A549 (cell line): Measurements from ENCODE around the gene TRIM41. TPM values are rescaled to one million over a fixed set of nuclear protein-coding genes. Genes with fewer than 3 reads are reported as not detected.
"Not testable (repeated sequence)": the region's sequence is repeated elsewhere in the genome, so short reads cannot be mapped to it uniquely, and the experiment has no call there.

Experiments used
- ATAC-seq, 2 experiments: fragments of 200-7000 bp in 1 of 2; fragments of >200 bp in 1 of 2; cut with Nextera tagmentation in 1 of 2; cut with Tn5 transposase in 1 of 2; 3 replicates each; pipeline versions ENCODE4 v1.8.0 to v1.9.1; 2018 to 2020; ENCODE audit warnings: mild to moderate bottlenecking in 1 of 2, moderate library complexity in 1 of 2
- CTCF ChIA-PET: fragments of 300-600 bp; sonication (Branson Sonifier 250); formaldehyde crosslinking; extraction: SDS; loops from one replicate; lab custom pipeline; 2021; ENCODE audit warnings: antibody characterized with exemption, inconsistent platforms; lab: Yijun Ruan, JAX
- POLR2A ChIA-PET: fragments of 350-600 bp; formaldehyde crosslinking; extraction: SDS; loops from one replicate; lab custom pipeline; 2021; ENCODE audit warnings: antibody characterized with exemption, inconsistent platforms; lab: Yijun Ruan, JAX
- DNase-seq, 2 experiments: peaks; one replicate each; pipeline versions ENCODE4 v3.0.0 to v3.0.0-alpha.2; 2011 to 2016; ENCODE audit warnings: low read depth in 1 of 2, low spot score in 1 of 2
- FAIRE-seq: peaks from 2 replicates; lab custom pipeline; 2011; peaks lifted over from hg19 to GRCh38; lab: Jason Lieb, UNC
- H3K27ac ChIP-seq, 2 experiments: fragments of >200 bp; sonication (Bioruptor Twin); formaldehyde crosslinking; 3 replicates each; pipeline ENCODE4 v1.5.1; 2016 to 2017
- H3K4me1 ChIP-seq: fragments of >200 bp; sonication (Bioruptor Twin); formaldehyde crosslinking; 3 replicates; pipeline ENCODE4 v1.6.1; 2016
- H3K4me2 ChIP-seq: fragments of >200 bp; sonication (Bioruptor Twin); formaldehyde crosslinking; 3 replicates; pipeline ENCODE4 v1.6.1; 2016
- H3K4me3 ChIP-seq: fragments of >200 bp; sonication (Bioruptor Twin); formaldehyde crosslinking; 3 replicates; pipeline ENCODE4 v1.5.1; 2016
- H3K9me3 ChIP-seq: fragments of >200 bp; sonication (Bioruptor Twin); formaldehyde crosslinking; 3 replicates; pipeline ENCODE4 v1.6.1; 2016
- CBX2 ChIP-seq: fragments of 200-600 bp; sonication (generic); IDR thresholded peaks from 2 replicates; pipeline ENCODE4 v1.6.1; 2016; ENCODE audit warnings: low read depth, mild to moderate bottlenecking, borderline replicate concordance
- EHF ChIP-seq: fragments of 250-450 bp; sonication (Bioruptor Pico); IDR thresholded peaks from 2 replicates; pipeline ENCODE4 v1.5.0; 2020; ENCODE audit warnings: mild to moderate bottlenecking
- ESRRA ChIP-seq: fragments of 150-350 bp; IDR thresholded peaks from 2 replicates; pipeline ENCODE4 v1.6.1; 2014; ENCODE audit warnings: mild to moderate bottlenecking, low read length, borderline replicate concordance
- FOSL2 ChIP-seq, 2 experiments: fragments of 450-650 bp in 1 of 2; fragments of >200 bp in 1 of 2; sonication (Bioruptor Twin) in 1 of 2; formaldehyde crosslinking; IDR thresholded peaks; 2 replicates each; pipeline versions ENCODE4 v1.5.0 to v1.6.1; 2016 to 2020; ENCODE audit warnings: mild to moderate bottlenecking in 1 of 2, moderate library complexity in 1 of 2
- FOXS1 ChIP-seq: fragments of 250-450 bp; sonication (Bioruptor Pico); IDR thresholded peaks from 2 replicates; pipeline ENCODE4 v1.5.0; 2020; ENCODE audit warnings: mild to moderate bottlenecking, moderate library complexity
- HOXB13 ChIP-seq: fragments of 250-450 bp; sonication (Bioruptor Pico); IDR thresholded peaks from 2 replicates; pipeline ENCODE4 v1.5.0; 2020; ENCODE audit warnings: low read depth, mild to moderate bottlenecking, moderate library complexity
- HOXB5 ChIP-seq: fragments of 250-450 bp; sonication (Bioruptor Pico); IDR thresholded peaks from 2 replicates; pipeline ENCODE4 v1.5.0; 2020; ENCODE audit warnings: mild to moderate bottlenecking, moderate library complexity
- JUN ChIP-seq, 2 experiments: fragments of >200 bp; sonication (Bioruptor Twin); formaldehyde crosslinking; IDR thresholded peaks; 2 replicates in 1 of 2; 3 replicates in 1 of 2; pipeline ENCODE4 v1.6.1; 2016 to 2017
- MAZ ChIP-seq: fragments of 150-350 bp; IDR thresholded peaks from 2 replicates; pipeline ENCODE4 v1.6.1; 2014; ENCODE audit warnings: antibody characterized with exemption, low read depth, low read length, borderline replicate concordance
- RAD21 ChIP-seq, 2 experiments: fragments of >200 bp in 1 of 2; sonication (Bioruptor Twin) in 1 of 2; formaldehyde crosslinking in 1 of 2; IDR thresholded peaks in 1 of 2; conservative IDR thresholded peaks in 1 of 2; 2 replicates in 1 of 2; 3 replicates in 1 of 2; pipeline ENCODE4 v1.6.1; 2012 to 2018; ENCODE audit warnings: inconsistent platforms in 1 of 2
- RFX5 ChIP-seq: fragments of 450-650 bp; IDR thresholded peaks from 2 replicates; pipeline ENCODE4 v1.7.1; 2014; ENCODE audit warnings: antibody characterized with exemption, mild to moderate bottlenecking, moderate library complexity
- SREBF2 ChIP-seq: fragments of 450-650 bp; IDR thresholded peaks from 2 replicates; pipeline ENCODE4 v1.6.1; 2014; ENCODE audit warnings: mild to moderate bottlenecking, moderate library complexity
- TP53 ChIP-seq: fragments of 250-450 bp; sonication (Bioruptor Pico); IDR thresholded peaks from 2 replicates; pipeline ENCODE4 v1.5.0; 2021; ENCODE audit warnings: mild to moderate bottlenecking, moderate library complexity
- ZNF302 ChIP-seq: fragments of 250-450 bp; sonication (Bioruptor Pico); IDR thresholded peaks from 2 replicates; pipeline ENCODE4 v1.9.0; 2021; ENCODE audit warnings: inconsistent platforms, mild to moderate bottlenecking, moderate library complexity
- ZSCAN20 ChIP-seq: fragments of 250-450 bp; sonication (Bioruptor Pico); IDR thresholded peaks from 2 replicates; pipeline ENCODE4 v1.8.0; 2022; ENCODE audit warnings: mild to moderate bottlenecking, moderate library complexity
- WGBS: methylation state at CpG from one replicate; pipeline ENCODE4 v1.1.6; 2017; ENCODE audit errors: missing lambda C conversion rate; 5-methylcytosine and 5-hydroxymethylcytosine counted together
- polyA plus RNA-seq, 4 experiments: library from polyadenylated mRNA; depleted of rRNA in 3 of 4; stranded (reverse); fragments of >200 nt; fragmentation: RNase III in 1 of 4; extraction: RNeasy Plus Mini Kit Qiagen cat#74134 plus additional on column Dnase treatment in 1 of 4; gene quantifications; 2 replicates in 3 of 4; 3 replicates in 1 of 4; pipeline ENCODE4 v1.2.3, GENCODE V29; 2011 to 2017
- TF ChIP-seq, protein P1 (sequence below): fragments of 250-450 bp; sonication (Bioruptor Pico); IDR thresholded peaks from 2 replicates; pipeline ENCODE4 v1.5.0; 2020; ENCODE audit warnings: low read depth, mild to moderate bottlenecking, moderate library complexity
- TF ChIP-seq, protein P2 (sequence below): fragments of 200-600 bp; sonication (generic); IDR thresholded peaks from 2 replicates; pipeline ENCODE4 v1.6.1; 2016; ENCODE audit warnings: antibody characterized with exemption, mild to moderate bottlenecking, moderate library complexity
- TF ChIP-seq, protein P3 (sequence below): IDR thresholded peaks from 2 replicates; pipeline ENCODE4 v1.6.1; 2012; ENCODE audit warnings: low read depth, borderline replicate concordance

TRIM41 gene
- polyA plus RNA-seq, 2 of the 4 experiments (the other 2 are of a cell fraction): 22.7 to 32.5 TPM

DNA sequence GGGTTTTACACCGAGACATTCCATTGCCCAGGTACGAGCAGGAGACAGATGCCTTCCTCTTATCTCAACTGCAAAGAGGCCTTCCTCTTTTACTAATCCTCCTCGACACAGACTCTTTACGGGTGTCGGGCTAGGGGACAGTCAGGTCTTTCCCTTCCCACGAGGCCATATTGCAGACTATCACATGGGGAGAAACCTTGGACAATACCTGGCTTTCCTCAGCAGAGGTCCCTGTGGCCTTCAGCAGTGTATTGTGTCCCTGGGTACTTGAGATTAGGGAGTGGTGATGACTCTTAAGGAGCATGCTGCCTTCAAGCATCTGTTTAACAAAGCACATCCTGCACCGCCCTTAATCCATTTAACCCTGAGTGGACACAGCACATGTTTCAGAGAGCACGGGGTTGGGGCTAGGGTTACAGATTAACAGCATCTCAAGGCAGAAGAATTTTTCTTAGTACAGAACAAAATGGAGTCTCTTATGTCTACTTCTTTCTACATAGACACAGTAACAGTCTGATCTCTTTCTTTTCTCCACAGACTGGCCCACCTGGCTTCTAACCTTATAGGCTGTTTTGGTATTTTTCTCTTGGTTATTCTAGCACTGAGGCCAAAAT lies 44.3 kb downstream of the TRIM41 start:
- H3K4me3 ChIP-seq, CTCF ChIA-PET, H3K9me3 ChIP-seq, POLR2A ChIA-PET, H3K27ac ChIP-seq, H3K4me2 ChIP-seq, H3K4me1 ChIP-seq, ATAC-seq, FAIRE-seq: not testable (repeated sequence)
- WGBS: 55% methylated on average over 8 of the region's 8 CpGs
- TF ChIP-seq HOXB5 (CRISPR knock-in tag) (peak; percentile 76; the same call in 1 of the 2 replicates), RAD21 (conservative IDR thresholded peaks at IDR 0.05 in 1 of 2, IDR thresholded peaks at IDR 0.05 in 1 of 2) (peak in 1 of 2 experiments; percentile 30; a peak in 2 of 5 replicates), EHF (CRISPR knock-in tag) (peak; percentile 61; the same call in 1 of the 2 replicates), ZNF302 (peak; percentile 38; the same call in 1 of the 2 replicates), FOXS1 (CRISPR knock-in tag) (peak; percentile 77; the same call in 1 of the 2 replicates), HOXB13 (CRISPR knock-in tag) (peak; percentile 63; the same call in 1 of the 2 replicates), ZSCAN20 (peak; percentile 91; the same call in 1 of the 2 replicates)
- TF ChIP-seq, protein P1, sequence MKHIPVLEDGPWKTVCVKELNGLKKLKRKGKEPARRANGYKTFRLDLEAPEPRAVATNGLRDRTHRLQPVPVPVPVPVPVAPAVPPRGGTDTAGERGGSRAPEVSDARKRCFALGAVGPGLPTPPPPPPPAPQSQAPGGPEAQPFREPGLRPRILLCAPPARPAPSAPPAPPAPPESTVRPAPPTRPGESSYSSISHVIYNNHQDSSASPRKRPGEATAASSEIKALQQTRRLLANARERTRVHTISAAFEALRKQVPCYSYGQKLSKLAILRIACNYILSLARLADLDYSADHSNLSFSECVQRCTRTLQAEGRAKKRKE (CRISPR knock-in tag): peak; percentile 43; the same call in 1 of the 2 replicates
- DNase-seq: peak in 1 of 2 experiments; percentile 52

DNA sequence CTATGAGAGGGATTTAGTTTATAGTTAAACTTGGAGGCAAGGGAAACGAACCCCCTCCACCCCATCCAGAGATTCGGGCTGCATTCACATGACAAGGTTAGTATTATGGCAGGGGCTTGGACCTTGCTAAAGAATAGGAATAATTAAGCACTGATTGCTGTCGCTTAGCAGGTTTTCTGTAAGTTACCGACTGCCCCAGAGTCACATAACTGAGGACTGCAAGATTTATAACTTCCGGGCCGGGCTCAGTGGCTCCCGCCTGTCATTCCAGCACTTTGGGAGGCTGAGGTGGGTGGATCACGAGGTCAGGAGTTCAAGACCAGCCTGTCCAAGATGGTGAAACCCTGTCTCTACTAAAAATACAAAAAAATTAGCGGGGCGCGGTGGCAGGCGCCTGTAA lies 44.8 kb downstream of the TRIM41 start:
- CTCF ChIA-PET, H3K27ac ChIP-seq, H3K9me3 ChIP-seq, H3K4me3 ChIP-seq, H3K4me2 ChIP-seq, FAIRE-seq, DNase-seq, POLR2A ChIA-PET, ATAC-seq, H3K4me1 ChIP-seq: not testable (repeated sequence)
- 73% methylated on average over 12 of the region's 12 CpGs for WGBS

DNA sequence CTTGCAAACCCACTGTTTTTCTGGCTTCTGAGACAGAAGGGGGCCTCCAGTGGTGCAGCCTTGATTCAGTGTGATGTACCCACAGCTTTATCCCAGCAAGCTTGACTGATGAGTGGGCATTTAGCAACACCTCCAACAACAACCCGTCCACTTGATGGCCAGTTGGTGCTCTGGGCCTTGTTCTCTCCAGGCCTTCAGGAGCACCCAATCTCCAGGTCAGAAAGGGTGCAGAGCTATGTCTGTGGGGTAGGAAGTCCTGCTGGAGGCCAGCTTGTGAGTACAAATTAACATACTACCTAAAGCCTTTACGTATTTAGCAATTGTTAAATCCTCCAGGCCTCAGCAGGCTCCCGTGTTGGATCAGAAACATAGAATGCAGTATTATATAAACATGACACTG lies 48.0 kb downstream of the TRIM41 start:
- no peak overlapping the region for H3K27ac ChIP-seq
- TF ChIP-seq RFX5 (no peak), FOSL2 (IDR thresholded peaks at IDR 0.05) (no peak), FOSL2 (CRISPR knock-in tag; IDR thresholded peaks at IDR 0.05) (no peak), MAZ (no peak), SREBF2 (no peak), JUN (IDR thresholded peaks at IDR 0.05) (no peak), CBX2 (no peak), TP53 (no peak), ESRRA (no peak), HOXB5 (CRISPR knock-in tag) (no peak)
- TF ChIP-seq, protein P2, sequence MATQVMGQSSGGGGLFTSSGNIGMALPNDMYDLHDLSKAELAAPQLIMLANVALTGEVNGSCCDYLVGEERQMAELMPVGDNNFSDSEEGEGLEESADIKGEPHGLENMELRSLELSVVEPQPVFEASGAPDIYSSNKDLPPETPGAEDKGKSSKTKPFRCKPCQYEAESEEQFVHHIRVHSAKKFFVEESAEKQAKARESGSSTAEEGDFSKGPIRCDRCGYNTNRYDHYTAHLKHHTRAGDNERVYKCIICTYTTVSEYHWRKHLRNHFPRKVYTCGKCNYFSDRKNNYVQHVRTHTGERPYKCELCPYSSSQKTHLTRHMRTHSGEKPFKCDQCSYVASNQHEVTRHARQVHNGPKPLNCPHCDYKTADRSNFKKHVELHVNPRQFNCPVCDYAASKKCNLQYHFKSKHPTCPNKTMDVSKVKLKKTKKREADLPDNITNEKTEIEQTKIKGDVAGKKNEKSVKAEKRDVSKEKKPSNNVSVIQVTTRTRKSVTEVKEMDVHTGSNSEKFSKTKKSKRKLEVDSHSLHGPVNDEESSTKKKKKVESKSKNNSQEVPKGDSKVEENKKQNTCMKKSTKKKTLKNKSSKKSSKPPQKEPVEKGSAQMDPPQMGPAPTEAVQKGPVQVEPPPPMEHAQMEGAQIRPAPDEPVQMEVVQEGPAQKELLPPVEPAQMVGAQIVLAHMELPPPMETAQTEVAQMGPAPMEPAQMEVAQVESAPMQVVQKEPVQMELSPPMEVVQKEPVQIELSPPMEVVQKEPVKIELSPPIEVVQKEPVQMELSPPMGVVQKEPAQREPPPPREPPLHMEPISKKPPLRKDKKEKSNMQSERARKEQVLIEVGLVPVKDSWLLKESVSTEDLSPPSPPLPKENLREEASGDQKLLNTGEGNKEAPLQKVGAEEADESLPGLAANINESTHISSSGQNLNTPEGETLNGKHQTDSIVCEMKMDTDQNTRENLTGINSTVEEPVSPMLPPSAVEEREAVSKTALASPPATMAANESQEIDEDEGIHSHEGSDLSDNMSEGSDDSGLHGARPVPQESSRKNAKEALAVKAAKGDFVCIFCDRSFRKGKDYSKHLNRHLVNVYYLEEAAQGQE: no peak
- TF ChIP-seq, protein P3, sequence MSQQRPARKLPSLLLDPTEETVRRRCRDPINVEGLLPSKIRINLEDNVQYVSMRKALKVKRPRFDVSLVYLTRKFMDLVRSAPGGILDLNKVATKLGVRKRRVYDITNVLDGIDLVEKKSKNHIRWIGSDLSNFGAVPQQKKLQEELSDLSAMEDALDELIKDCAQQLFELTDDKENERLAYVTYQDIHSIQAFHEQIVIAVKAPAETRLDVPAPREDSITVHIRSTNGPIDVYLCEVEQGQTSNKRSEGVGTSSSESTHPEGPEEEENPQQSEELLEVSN: no peak
- ChIA-PET CTCF (interaction anchor here (0.7 kb wide), 1 partner anchor 10 kb away, joined by 3 read pairs; the partner anchor contains the start of gene TRIM52), POLR2A (no interaction called here)
- H3K4me1 ChIP-seq: no peaks in the 10 kb centered on the region
- no peak for FAIRE-seq
- no peak overlapping the region for H3K4me3 ChIP-seq
- no peak for ATAC-seq
- H3K9me3 ChIP-seq: no peaks in the 10 kb centered on the region
- no peak overlapping the region for H3K4me2 ChIP-seq
- no peak for DNase-seq
- WGBS: 92% methylated on average over 3 of the region's 3 CpGs
